ENCODE measurements around the gene TUSC2. TPM values are rescaled to one million over a fixed set of nuclear protein-coding genes. Genes with fewer than 3 reads are reported as not detected.
A peak's percentile ranks its signal among the peaks of the same experiment; 100 is the strongest.

TUSC2 gene
- total RNA-seq, 2 donors from 2014 or later, result 23.5 to 28.1 TPM

DNA sequence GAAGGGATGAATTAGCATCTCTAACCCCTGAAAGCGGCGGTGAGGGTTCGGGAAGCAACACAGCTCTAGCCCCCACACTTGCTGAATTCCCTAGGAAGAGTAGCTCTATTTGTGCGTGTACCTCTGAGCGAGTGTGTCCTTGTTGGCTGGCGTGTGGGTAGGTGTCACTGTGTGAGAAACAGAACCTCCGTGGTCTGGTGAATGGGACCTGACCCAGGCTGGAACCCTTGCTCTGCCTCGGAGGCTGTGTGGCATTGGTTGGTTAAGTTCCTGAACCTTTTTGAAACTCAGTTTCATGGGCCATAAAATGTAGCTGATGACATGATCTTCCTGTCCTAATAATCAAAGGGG, 31.7 kb upstream of the TUSC2 start:
- peaks cover 11% of the 10 kb centered on the region for H3K27me3 Mint-ChIP-seq (ENCODE audit: insufficient read depth)
- peak overlapping the region; percentile 83 for H3K4me3 Mint-ChIP-seq
- Histone ChIP-seq H3K36me3 (ENCODE audit: control insufficient read depth, insufficient read depth, low read length) (peaks cover 18% of the 10 kb centered on the region), H3K4me1 (ENCODE audit: control insufficient read depth, insufficient read depth, low read length) (peaks cover 11% of the 10 kb centered on the region), H3K4me3 (ENCODE audit: low read length) (peak overlapping the region; percentile 90), H3K9me3 (ENCODE audit: control insufficient read depth, low read length) (no peaks in the 10 kb centered on the region), H3K9ac (ENCODE audit: extremely low read depth, low read length, poor library complexity, severe bottlenecking) (no peak overlapping the region), H3K27me3 (ENCODE audit: control insufficient read depth, insufficient read depth, low read length, poor library complexity, severe bottlenecking) (peaks cover 4% of the 10 kb centered on the region), H3K27ac (ENCODE audit: low read depth, low read length) (no peak overlapping the region)
- TF ChIP-seq CTCF (conservative IDR thresholded peaks at IDR 0.05), result no peak
- peaks cover 25% of the 10 kb centered on the region for H3K4me1 Mint-ChIP-seq
- WGBS, 2 experiments (ENCODE audit: insufficient coverage in 1 of 2, insufficient read length in 1 of 2), result 33 to 39% methylated on average over 8 of the region's 8 CpGs
- no peaks in the 10 kb centered on the region for H3K9me3 Mint-ChIP-seq
- peak overlapping the region; percentile 26 for H3K27ac Mint-ChIP-seq
- no peak for DNase-seq
- peaks cover 10% of the 10 kb centered on the region for H3K36me3 Mint-ChIP-seq (ENCODE audit: low read depth)

DNA sequence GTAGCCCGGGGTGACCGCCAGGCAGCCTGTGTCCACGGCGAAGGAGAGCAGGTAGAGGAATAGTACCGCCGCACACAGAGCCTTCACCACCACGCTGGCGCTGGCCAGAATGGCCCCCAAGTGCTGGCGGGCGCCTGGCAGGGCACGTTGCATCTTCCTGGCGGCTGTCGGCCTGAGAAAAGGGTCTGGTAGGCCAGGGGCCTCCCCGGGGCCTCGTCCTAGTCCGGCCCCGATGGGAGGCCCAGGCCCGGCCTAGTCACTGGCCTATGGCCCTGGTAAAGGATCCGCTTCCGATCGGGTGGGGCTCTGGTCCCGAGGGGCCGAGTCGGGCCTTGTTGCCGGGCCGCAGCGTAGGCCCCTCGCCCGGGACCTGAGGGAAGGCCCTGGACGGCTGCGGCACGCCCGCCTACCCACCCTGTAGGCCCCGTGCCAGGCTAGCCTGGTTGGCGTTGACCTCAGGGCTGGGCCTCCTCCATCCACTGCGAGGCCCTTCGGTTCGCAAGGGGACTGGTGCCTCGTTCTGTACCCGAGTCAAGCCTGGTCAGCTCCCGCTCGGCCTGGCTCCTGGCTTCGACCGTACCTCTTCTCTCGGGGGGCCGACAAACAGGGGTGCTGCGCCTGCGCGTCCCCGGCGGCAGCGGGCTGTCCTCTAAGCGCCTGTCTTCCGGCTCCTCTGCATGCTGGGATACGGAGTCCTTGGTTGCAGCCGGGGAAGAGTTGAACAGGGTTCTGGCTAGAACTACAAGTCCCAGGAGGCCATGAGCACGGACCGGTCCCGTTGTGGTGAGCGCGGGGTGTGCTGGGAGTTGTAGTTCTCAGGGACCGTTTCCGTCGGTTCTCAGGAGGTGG, 31.1 kb upstream of the TUSC2 start, which contains the start of gene TMEM115:
Gene TMEM115, minus strand, starts transcription at position 611 of the 849 bp plus-strand sequence. Its CDS starts 458 bp downstream, at position 153.
- Histone ChIP-seq H3K27ac (ENCODE audit: low read depth, low read length) (no peak within 1 kb of the TSS), H3K4me1 (ENCODE audit: control insufficient read depth, insufficient read depth, low read length) (peaks cover 11% of the 10 kb centered on the region), H3K9ac (ENCODE audit: extremely low read depth, low read length, poor library complexity, severe bottlenecking) (peak within 1 kb of the TSS; percentile 78), H3K9me3 (ENCODE audit: control insufficient read depth, low read length) (no peaks in the 10 kb centered on the region), H3K27me3 (ENCODE audit: control insufficient read depth, insufficient read depth, low read length, poor library complexity, severe bottlenecking) (peaks cover 2% of the 10 kb centered on the region), H3K36me3 (ENCODE audit: control insufficient read depth, insufficient read depth, low read length) (peaks cover 24% of the 10 kb centered on the region), H3K4me3 (ENCODE audit: low read length) (peak within 1 kb of the TSS; percentile 90)
- H3K4me1 Mint-ChIP-seq, result peaks cover 25% of the 10 kb centered on the region
- peak; percentile 99 for DNase-seq
- H3K27me3 Mint-ChIP-seq (ENCODE audit: insufficient read depth), result peaks cover 8% of the 10 kb centered on the region
- no peak for TF ChIP-seq CTCF (conservative IDR thresholded peaks at IDR 0.05)
- H3K36me3 Mint-ChIP-seq (ENCODE audit: low read depth), result peaks cover 15% of the 10 kb centered on the region
- WGBS, 2 experiments (ENCODE audit: insufficient coverage in 1 of 2, insufficient read length in 1 of 2), result 3 to 8% methylated on average over 22 to 64 of the region's 64 CpGs
- peak within 1 kb of the TSS; percentile 83 for H3K4me3 Mint-ChIP-seq
- H3K27ac Mint-ChIP-seq, result peak within 1 kb of the TSS; percentile 89
- H3K9me3 Mint-ChIP-seq, result no peaks in the 10 kb centered on the region

GRCh38 chr3:50358355-50358910, 30.4 kb upstream of the TUSC2 start:
- Histone ChIP-seq H3K27me3 (ENCODE audit: control insufficient read depth, insufficient read depth, low read length, poor library complexity, severe bottlenecking) (no peaks in the 10 kb centered on the region), H3K9ac (ENCODE audit: extremely low read depth, low read length, poor library complexity, severe bottlenecking) (peak overlapping the region; percentile 78), H3K4me3 (ENCODE audit: low read length) (peak overlapping the region; percentile 90), H3K9me3 (ENCODE audit: control insufficient read depth, low read length) (no peaks in the 10 kb centered on the region), H3K36me3 (ENCODE audit: control insufficient read depth, insufficient read depth, low read length) (peaks cover 28% of the 10 kb centered on the region), H3K4me1 (ENCODE audit: control insufficient read depth, insufficient read depth, low read length) (peaks cover 11% of the 10 kb centered on the region), H3K27ac (ENCODE audit: low read depth, low read length) (no peak overlapping the region)
- 82 to 86% methylated on average over 18 to 24 of the region's 24 CpGs for WGBS, 2 experiments (ENCODE audit: insufficient coverage in 1 of 2, insufficient read length in 1 of 2)
- Mint-ChIP-seq H3K4me1 (peaks cover 25% of the 10 kb centered on the region), H3K27me3 (ENCODE audit: insufficient read depth) (peaks cover 4% of the 10 kb centered on the region), H3K27ac (peak overlapping the region; percentile 64), H3K4me3 (peak overlapping the region; percentile 83), H3K36me3 (ENCODE audit: low read depth) (peaks cover 18% of the 10 kb centered on the region), H3K9me3 (no peaks in the 10 kb centered on the region)
- TF ChIP-seq CTCF (conservative IDR thresholded peaks at IDR 0.05), result no peak
- DNase-seq, result no peak

All from endodermal cell (in vitro differentiated cells).